AG10803 (cell line): ENCODE results near the gene CYBA.

Experiments
- DNase-seq: peaks from one replicate; pipeline ENCODE4 v3.0.0; 2010; ENCODE audit warnings: low read depth
- H3K4me3 ChIP-seq: 2 replicates; pipeline ENCODE4 v1.5.1; 2011; ENCODE audit warnings: mild to moderate bottlenecking, low read length, control low read depth
- TF ChIP-seq, protein P1 (sequence below): conservative IDR thresholded peaks from 2 replicates; pipeline ENCODE4 v1.5.1; 2011; ENCODE audit warnings: mild to moderate bottlenecking, low read length, control low read depth, inconsistent platforms

The CYBA gene

DNA sequence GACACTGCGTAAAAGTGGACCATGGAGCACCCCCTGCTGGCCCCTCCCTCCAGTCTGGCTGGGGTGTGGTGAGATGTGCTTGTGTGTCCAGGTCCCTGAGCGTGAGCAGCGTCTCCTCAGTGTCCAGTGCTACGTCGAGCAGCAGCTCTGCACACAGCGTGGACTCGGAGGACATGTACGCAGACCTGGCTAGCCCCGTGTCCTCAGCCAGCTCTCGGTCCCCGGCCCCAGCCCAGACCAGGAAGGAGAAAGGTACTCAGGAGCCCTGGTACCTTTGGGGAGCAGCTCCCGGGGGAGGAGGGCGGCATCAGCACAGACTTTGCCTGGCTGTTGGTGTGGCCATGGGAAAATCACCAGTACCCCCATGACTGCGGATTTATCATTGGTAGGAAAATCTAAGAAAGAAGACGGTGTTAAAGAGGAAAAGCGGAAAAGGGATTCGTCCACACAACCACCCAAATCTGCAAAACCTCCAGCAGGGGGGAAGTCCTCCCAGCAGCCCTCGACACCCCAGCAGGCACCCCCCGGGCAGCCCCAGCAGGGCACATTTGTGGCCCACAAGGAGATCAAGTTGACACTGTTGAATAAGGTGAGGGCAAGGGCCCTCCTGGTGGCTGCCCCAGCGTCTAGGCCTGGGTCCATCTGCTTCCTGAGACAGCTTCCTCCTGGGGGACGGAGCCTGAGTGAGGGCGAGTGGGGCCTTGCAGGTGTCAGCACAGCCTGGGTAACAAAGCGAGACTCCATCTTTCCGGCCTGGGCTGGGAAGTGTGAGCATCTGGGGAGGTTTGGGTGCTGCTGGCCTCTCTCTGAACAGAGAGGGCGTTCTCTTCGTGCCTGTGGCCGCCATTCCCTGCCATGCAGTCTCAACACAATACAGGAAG is 23.1 kb downstream of the CYBA start:
- H3K4me3 ChIP-seq: no peak overlapping the region
- no peak for DNase-seq
- TF ChIP-seq, protein P1, sequence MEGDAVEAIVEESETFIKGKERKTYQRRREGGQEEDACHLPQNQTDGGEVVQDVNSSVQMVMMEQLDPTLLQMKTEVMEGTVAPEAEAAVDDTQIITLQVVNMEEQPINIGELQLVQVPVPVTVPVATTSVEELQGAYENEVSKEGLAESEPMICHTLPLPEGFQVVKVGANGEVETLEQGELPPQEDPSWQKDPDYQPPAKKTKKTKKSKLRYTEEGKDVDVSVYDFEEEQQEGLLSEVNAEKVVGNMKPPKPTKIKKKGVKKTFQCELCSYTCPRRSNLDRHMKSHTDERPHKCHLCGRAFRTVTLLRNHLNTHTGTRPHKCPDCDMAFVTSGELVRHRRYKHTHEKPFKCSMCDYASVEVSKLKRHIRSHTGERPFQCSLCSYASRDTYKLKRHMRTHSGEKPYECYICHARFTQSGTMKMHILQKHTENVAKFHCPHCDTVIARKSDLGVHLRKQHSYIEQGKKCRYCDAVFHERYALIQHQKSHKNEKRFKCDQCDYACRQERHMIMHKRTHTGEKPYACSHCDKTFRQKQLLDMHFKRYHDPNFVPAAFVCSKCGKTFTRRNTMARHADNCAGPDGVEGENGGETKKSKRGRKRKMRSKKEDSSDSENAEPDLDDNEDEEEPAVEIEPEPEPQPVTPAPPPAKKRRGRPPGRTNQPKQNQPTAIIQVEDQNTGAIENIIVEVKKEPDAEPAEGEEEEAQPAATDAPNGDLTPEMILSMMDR: no peak

DNA sequence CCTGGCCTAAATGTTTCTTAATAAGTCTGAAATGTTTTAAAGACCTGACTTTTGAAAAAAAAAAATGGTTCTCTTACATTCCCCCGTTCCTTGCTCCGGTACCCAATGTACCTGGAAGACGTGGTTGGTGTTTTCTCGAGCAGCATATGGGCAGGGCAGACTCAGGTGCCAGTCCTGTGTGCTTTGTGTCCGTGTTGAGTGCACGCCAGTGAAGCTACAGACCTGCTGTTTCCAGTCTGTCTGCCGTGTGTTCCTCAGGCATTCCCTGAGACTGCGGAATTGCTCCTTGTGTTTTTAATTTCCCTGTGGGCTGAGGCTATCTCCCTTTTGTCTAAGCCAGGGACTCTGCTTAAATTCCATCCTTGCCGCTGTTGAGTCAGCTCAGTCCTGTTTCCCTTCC is 24.2 kb downstream of the CYBA start:
- no peak for DNase-seq
- TF ChIP-seq, protein P1: no peak
- H3K4me3 ChIP-seq: no peak overlapping the region

DNA sequence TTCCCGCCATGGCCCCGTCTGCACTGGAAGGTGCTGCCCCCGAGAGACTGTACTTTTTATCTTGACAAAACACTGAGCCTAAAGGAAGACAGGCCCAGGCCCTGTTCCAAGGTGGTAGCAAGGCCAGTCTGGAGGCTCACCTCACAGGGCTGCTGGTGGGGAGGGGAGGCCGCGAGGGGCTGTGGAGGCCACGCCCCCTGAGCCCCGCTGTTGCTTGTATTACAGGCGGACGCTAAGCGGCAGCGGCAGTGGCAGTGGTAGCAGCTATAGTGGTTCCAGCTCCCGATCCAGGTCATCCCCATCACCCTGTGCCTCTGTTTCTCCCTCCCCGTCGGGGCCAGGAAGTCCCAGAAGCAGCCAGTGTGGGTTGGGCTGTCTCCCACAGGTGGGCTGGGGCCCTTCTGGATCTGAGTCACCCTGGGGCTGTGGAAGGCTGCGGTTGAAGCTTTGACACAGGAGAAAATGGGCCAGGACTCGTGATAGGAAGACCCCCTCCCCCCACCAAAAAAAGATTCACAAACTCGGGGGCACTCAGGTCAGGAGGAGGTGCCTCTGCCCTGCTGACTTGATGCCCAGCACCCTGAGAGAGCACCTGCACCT is 25.8 kb downstream of the CYBA start:
- DNase-seq: no peak
- TF ChIP-seq, protein P1: no peak
- no peak overlapping the region for H3K4me3 ChIP-seq

DNA sequence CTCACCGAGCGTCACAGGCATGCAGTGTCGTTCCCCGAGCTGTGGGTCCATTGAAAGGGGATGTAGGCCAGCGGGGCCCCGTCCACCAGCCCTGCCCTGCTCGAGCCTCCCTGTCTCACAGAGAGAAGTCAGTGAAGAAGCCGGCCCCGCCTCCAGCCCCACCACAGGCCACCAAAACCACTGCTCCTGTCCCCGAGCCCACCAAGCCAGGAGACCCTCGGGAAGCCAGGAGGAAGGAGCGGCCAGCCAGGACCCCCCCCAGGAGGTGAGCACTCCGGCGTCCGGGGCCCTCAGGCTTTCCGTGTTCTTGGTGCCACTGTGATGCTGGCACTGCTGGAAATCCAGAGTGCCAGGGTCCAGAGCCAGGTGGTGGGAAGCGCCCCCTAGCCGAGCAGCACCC is 26.4 kb downstream of the CYBA start:
- DNase-seq: no peak
- TF ChIP-seq, protein P1: no peak
- H3K4me3 ChIP-seq: no peak overlapping the region

DNA sequence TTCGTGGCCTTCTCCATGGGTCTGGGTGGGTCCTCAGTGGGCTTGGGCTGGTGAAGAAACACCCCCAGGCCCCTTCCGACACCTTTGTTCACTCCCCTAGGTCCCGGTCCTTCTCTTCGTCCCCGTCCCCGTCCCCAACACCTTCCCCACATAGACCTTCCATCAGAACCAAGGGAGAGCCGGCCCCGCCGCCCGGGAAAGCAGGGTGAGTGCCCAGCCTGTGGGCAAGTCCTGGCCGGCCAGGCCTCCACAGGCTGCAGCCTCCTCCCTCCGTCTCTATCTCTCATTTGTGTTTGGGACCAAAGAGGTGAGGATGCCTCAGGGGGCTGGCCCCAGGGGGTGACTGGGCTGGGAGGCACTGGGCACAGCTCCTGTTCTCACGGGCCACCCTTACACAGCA is 27.0 kb downstream of the CYBA start:
- TF ChIP-seq, protein P1: no peak
- H3K4me3 ChIP-seq: no peak overlapping the region
- no peak for DNase-seq

DNA sequence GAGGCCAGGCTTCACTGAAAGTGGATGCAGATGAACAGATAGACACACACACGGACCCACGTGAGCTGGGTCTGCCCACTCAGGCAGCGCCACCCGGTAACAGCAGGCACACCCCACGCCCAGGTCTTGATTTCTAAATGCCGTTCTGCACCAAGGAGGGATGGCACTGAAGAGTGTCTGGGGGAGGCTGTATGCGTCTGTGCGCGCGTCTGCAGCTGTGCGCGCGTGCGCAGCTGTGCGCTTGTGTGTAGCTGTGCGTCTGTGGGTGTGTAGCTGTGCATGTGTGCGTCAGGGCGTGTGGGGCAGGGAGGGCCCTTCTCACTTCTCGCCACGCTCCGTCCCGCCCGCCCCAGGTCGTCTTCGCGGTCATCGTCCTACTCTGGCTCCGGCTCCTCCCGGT is 28.0 kb downstream of the CYBA start:
- H3K4me3 ChIP-seq: no peak overlapping the region
- no peak for DNase-seq
- TF ChIP-seq, protein P1: no peak

DNA sequence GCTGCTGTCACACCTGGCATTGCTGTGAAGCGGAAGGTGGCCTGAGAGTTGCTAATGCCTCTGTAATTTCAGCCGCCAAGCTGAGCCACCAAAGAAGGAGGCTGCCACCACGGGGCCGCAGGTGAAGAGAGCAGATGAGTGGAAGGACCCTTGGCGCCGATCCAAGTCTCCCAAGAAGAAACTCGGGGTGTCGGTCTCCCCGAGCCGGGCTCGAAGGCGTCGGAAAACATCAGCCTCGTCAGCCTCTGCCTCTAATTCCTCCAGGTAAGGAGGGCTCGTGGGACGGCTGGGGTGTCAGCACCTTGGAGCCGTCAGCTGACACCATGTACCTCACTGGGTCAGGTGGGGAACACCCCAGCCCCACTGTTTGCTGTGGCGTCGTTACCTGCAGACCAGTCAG is 28.7 kb downstream of the CYBA start:
- no peak for DNase-seq
- H3K4me3 ChIP-seq: no peak overlapping the region
- TF ChIP-seq, protein P1: no peak
